HG03457 (cell line): ENCODE data around the gene SNRNP25.

Experiments used
- ATAC-seq: cut with Tn5 transposase; IDR thresholded peaks from one replicate; pipeline ENCODE4 v1.9.1; 2021; ENCODE audit warnings: moderate number of reproducible peaks; ENCODE audit not compliant: unreplicated experiment

The SNRNP25 gene

GRCh38 chr16:97822-98221 is 44.2 kb downstream of the SNRNP25 start:
- no peak for ATAC-seq

DNA sequence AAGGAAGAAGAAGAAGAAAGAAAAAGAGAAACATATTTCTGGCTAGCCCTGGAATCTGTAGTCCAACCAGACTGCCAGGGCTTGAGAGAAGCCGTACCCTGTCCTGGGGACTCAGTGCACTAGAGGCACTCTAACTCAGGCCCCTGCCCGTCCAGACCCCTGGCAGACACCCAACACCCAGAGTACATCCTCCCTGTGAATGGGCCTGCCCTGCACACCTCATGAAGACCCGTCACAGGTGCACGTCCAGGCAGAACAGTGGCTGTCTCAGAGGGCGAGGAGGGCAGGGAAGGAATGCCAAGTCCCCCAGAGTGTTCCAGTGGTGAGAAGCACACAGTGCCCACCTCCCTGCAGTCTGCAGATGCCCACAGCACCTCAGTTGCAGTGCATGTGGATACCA is 47.4 kb downstream of the SNRNP25 start:
- ATAC-seq: no peak

DNA sequence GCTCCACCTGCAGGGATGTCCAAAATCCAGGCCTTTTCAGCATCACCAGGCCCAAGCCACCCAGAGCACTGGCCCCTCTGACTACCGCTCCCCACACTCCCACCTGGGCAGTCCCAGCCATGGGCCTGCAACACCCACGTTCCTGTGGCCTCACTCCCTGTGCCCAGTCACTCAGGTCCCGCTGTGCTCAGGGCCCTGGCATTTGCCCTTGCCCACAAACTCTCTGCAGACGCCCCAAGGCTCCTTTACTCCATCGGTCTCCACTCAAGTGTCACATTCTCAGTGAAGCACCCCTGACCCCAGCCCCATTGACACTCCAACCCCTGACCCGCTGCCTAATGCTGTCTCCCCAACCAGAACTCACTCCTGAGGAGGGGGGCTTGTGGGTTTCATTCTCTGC is 48.0 kb downstream of the SNRNP25 start:
- no peak for ATAC-seq

DNA sequence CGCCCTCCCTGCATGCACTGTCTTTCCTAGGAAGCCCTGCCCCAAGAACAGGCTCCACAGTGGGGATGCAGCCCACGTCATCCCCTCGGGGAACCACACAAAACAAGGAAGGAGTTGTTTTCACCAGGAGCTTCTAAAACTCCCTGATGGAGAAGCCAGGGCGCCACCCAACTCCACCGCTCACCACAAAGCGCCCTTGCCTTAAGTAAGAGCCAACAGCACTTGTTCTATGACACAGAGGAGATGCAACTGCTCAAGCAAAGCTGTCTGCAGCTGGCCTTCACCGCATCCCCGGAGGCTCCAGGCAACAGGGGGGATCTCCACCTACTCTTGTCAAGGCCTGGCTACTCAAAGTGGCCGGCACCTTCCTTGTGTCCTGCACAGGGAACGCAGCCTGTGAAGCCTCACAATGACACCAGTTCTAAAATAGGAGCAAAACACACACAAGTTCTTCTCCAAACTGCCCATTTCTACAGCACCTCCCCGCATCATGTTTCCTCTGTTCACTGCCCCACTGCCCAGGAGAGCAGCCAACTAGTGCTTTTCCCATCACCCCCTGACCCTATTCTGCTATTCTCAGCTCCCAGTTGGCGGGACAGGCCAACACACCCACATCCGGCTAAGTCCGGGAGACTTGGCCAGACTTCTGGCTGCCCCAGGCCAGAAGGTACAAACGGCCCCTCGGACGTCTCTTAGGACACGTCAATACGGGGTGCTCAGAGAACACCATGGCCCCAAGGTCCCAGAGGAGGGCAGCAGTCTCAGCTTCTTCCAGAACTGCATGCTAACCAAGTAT is 48.6 kb downstream of the SNRNP25 start:
- no peak for ATAC-seq

DNA sequence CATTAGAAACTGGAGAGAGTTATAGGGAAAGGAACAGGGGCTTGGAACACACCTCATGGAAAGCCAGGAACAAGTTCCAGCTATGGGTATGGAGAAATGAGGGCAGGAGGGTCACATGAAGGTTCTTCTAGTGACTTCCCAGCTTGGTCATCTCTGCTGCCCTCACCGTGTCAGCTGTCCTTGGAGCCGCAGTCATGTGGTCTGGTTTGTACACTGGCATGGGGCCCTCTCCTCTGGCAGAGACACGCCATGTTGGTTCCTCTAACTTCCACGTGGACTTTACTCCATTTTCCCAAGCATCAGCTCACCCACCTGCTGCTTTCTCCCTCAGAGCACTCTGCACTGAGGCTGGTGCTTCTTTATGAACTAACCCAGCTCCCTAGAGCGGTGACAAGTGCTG is 50.7 kb downstream of the SNRNP25 start:
- ATAC-seq: no peak

- ATAC-seq: no peak
These were observed 51.3 kb downstream of the SNRNP25 start for GRCh38 chr16:104928-105327.

GRCh38 chr16:105521-105920 is 51.9 kb downstream of the SNRNP25 start:
- ATAC-seq: no peak

- no peak for ATAC-seq
These were observed 53.1 kb downstream of the SNRNP25 start for GRCh38 chr16:106623-107324.
